NCI-H1436 (cell line): Measurements from ENCODE around the gene APCDD1L.

Source experiments
- DNase-seq: peaks from one replicate; lab custom pipeline; 2025; lab: John Stamatoyannopoulos, UW

APCDD1L gene

DNA sequence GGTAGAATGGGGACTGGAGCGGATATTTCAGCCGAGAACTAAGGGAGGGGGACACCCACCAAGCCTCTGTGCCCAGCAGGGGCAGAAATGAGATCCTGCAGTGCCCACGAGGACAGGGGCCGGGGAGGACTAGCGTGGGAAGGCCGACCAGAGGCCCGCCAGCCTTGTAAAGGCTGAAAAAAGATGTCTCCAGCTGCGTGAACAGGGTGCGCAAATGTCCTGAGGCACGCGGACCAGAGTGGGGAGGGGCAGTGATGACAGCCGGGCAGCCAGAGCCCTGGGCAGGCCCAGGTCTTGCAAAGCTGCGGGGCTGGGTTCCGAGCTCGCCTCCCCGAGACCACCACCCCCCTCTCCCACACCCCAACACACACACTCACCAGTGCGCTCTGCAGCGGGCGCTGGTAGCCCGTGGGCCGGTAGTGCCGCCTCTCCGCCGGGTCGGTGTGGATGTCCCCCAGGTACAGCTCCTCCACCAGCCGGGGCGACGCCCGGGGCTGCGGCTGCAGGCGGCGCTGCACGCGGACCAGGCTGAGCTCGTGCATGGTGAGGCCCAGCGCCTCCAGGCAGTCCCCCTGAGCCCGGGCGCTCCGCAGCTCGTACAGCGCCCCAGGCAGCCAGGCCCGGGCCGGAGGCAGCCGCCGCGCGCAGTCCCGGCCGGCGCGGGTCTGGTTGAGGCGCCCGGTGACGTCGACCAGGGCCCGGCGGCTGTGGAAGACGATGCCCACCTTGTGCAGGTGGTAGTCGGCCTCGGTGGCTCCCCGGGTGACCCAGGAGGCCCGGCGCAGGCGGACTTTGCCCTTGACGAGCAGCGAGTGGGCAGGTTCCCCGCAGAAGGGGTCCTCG lies 48.2 kb downstream of the APCDD1L start:
- no peak for DNase-seq

DNA sequence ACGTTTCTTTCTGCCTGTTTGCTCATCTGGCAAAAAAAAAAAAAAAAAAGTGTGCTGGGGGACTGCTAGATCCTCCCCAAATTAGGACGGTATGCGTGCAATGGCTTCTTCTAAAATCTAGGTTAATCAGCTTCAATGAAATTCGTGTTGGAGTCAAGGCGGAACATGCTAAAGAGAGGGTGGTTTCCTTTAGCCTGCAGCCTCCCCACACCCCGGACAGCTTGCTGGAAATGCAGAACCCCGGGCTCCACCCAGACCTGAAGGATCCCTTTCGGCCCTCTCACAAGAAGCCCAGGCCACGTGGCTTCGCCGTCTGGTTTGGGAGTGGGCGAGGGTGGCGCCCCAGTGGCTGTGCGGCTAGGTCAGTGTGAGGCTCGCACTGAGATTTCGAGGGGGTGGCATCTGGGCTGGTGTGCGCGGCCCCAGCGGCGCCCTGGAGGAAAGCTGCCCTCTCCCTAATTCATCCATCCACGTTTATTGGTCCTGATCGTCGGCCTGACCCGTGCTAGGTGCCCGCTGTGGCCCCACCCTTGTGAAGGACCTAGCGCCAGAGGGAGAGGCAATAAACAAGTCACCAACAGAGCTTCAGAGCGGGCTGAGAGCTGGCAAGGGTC lies 49.0 kb downstream of the APCDD1L start:
- DNase-seq, result no peak

DNA sequence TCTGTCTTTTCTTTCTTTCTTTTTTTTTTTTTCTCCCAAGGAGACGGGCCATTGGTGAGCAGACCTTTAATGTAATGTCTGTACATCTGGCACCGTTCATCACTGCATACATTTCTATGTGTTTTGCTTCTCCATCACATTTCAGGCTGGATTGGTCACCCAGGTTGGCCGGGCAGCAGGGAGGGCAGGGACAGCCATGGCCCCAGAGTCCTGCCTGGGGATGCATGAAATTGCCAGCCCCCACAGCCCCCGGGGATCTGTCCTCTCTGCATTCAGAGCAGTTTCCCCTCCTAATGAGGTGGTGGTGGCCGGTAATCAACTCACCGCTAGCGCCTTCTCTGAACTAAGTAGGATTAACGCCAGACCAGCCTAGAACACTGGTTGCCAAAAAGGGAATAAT lies 50.4 kb downstream of the APCDD1L start:
- no peak for DNase-seq

DNA sequence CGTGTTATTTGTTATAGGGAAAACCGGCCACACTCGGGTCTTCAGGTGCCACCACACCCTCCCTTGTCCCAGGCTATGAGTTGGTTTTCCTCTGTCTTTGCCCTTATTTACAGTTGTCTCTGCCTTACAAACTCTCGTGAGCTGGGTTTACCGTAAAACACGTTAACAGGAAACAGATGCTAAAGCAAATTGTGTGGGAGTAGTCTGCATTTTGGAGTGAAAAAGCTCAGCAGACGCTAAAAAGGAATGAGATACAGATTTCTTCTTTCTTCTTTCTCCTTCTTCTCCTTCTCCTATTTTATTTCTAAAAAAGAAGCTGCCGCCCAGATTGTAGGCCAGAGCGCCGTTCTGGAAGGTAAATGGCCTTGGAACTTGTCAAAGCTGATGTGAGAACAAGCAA lies 51.9 kb downstream of the APCDD1L start:
- DNase-seq, result no peak

DNA sequence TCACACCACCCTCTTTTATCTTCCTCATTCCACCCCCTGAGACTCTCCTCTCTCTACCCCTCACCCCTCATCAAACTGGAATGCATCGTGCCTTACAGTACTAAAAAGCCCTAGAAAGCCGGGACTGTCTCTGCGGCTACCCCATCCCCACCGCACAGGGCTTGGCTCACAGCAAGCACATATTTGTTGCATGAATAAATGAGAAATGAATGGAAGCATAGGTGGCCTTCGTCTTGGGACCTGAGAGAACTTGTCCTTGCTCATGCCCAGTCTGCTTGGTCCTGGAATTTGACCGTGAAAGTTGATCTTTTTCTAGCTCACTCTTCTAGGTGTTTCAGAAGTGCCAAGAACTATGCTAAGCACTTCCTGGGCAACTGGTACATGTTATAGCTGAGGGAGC lies 53.3 kb downstream of the APCDD1L start:
- no peak for DNase-seq

DNA sequence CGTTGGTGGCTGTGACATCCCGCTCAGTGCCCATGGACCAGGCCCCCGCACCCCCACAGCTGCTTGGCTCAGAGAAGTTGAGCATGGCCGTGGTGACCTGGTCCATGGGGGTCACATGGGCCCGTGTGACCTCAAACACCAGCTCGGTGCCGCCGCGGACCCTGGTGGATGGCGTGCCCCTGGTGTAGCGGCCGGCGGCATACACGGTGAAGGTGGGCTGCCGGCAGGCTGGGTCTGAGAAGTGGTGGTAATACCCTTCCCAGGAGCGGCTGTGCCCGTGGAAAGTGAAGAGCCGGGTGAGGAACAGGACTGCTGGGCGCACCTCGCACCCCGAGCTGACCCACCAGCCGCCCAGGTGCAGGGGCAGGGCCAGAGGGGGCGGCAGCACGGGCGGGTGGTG lies 54.1 kb downstream of the APCDD1L start:
- no peak for DNase-seq

DNA sequence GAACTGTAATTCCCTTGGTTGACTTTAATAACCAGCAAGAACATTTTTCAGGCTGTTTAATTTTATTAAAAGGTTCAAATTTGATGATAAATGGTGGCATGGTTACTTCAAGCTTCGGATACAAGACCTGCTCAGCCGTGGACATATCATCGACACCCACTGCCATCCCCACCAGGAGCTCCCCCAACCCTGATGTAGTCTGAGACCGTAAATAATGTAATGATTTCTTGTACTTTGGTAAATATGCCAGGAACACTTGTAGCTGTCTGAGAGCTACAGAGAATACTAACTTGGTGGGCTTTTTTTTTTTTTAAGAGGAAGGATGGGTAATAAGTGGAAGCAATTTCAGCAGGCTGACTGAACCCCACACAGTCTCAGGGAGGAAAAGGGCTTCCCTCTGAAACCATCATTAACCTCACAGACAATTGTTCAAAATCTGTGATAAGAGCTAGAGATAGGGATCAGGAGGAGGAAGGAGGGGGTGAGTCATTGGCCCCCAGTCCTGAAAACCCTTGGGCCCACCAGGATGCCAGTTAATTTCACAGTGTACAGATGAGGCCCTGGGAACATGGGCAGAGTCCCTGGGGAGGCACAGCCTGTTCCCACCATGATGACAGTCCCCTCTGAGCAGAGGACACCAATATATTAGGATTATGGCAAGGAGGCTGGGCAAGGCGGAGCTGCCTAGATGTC lies 56.0 kb downstream of the APCDD1L start:
- DNase-seq, result no peak

DNA sequence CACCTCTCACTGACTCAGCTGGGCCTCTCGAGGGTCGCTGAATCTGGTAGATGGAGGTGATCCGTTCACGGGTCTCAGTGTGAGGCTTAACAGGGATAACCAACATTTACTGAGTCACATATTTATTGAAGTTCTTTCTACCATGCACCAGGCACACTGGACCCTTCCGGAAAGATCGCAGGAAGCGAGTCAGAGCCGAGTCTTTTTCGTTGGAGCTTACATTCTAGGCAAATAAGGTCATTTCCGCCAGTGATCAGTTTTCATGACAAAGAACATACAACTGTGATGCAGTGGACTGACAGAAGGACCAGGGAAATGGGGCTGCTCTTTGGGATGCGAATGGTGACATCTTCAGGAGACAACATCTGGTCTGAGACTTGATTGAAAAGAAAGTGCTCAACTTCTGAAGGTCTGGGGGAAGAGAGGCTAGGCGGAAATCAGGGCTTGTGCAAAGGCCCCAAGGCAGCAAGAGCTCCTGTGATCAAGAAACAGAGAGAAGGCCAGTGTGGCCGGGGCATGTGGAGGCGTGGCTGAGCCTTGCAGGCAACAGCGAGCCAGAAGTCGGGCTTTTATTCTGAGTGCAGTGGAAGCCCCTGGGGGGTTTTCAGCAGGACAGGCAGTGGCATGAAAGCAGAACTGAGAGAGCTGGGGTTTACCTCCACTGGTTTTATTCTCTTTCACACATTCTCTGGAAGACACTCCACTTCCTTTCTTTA lies 56.7 kb downstream of the APCDD1L start:
- DNase-seq, result no peak

DNA sequence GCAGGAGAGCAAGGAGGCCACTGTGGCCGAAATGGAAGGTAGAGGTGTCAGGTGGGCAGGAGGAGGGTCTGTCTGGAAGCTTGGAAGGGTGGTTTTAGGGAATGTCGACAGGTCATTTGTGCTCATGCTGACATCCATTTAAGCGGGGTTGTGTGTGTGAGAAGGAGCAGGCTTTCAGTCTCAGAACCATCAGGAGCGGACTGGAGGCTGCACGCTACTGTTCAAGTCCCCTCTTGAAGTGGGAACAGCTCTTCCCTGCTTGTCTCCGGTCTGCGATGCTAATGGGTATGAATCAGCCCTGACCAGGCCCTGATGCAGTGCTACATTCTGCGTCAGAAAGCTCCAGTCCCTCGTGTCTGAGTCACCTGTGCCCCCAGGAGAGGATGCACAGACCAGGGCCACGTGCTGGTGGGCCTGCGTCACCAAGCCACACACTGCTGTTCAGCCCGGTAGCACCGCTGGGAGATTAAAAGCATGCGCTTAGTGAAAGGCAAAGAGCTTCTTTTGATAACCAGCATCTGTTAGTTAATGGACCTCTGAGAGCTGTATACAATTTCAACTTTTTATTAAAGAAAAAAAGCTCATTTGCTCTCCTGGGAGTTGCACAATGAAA lies 58.0 kb downstream of the APCDD1L start:
- peak; percentile 77 for DNase-seq

DNA sequence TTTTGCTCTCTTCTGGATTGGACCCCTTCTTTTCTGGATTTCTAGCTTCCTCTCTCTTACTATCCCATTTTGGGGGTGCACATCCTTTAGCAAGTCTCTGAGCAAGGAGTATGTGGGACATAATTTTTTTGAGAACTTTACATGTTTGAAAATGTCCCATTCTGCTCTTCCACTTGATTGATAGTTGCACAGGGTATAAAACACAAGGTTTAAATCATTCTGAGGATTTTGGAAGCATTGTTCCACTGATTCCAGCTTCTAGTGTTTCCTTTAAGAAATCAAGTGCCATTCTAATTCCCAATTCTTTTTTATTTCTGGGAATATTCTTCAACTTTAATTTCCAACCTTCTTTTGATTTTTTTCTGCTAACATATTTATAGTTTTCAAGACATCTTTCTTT lies 60.7 kb downstream of the APCDD1L start:
- DNase-seq, result no peak

DNA sequence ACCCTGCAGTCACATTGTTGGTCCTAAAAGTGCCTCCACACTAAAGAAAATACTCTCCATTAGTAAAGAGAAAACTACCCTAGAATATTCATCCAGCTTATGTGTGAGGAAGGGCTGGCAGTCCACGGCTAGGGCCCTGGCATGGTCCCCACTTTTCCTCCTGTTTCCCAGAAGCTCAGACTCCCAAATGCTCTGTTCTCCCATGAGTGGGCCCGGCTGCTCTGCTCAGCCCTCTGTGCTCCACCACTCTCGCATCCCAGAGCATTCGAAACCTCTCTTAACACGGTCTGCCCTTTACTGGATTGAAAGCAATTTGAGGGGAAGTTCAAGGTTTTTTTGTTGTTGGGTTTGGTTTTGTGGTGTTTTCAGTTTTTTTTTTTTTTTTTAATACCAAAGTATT lies 61.8 kb downstream of the APCDD1L start:
- DNase-seq, result no peak

DNA sequence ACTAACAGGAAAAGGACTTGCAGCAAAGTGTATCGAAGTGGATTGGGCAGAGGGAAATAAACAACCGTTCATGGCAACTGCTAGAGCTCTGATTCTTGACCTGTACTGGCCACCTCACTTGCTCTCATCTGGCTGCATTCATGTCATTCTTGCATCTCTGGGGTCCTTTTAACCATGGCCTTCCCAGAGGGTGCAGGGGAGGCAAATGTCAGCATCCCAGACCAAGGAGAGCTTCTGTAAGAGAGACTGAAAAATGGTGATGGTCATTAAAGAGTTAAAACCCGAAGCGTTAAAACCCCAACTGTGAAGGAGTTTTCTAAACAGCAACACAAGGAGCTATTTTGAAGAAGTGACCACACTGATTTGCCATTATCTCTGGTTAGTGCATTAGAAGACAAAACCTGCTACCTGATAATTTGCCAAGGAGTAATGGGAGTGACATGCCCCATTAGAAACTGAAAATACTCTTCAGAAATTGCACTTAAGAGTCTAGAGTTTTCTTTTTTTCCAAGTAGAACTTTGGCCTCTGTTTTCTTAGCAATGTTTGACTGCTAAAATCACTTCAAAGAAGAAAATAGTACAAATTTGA lies 62.4 kb downstream of the APCDD1L start:
- DNase-seq, result no peak

DNA sequence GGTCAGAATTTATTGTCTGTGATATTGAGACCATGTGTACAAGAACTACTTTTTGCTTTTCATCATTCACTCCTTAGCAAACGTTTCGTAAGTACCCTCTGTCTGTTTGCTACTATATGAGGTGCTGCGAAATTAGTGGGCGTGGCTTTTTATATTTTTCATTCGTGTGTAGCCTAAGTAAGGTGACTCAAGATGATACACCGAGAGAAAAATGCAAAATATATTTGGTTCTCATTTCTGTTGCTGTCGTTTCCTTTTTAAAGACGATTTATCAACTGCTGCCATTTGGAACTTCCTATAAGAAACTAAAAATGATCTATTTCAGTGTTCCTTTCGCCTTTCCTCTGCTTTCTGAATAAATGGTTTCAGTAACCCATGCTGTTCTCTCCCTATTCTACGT lies 64.9 kb downstream of the APCDD1L start:
- no peak for DNase-seq

DNA sequence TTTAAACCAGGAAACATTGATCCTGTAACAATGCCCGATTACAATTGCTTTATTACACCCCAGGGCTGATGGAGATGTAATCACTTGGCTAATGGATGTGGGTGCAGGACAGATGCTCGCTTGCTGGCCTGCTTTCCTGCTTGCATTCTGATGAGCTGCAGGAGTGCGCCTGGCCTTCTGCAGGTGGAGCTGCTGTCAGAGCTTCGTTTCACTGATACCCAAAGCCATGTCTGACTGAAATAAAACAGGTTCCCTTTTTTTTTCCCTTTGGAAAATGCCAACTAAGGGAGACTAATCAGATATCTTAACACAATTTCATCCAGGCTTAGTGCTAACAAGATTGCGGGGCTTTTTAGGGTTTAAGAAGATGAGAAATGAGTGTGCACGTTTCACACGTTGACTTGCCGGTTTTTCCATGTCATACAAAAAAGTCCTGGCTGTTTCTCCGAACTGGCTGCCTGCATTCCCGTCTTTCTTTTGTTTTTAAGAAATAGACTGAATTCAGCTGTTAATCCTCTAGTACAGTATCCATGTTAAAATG lies 65.4 kb downstream of the APCDD1L start:
- no peak for DNase-seq

DNA sequence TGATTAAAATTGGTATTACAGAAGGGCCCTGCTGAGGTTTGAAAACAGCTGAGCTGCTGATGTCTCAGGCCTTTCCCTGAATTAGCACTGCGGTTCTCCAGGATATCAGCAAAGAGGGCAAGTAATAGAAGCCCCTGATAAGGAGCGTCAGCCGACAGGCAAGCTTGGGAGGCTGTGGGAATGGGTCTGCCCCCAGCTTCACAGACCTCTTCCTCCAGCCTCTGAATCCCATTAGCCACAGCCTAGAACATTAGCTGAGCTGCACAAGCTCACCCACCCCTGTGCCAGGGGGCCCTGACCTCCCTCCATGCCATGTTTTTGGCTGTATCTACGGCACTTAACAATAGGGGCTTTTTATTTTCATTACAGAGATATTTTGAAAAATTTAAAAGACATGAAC lies 66.2 kb downstream of the APCDD1L start:
- DNase-seq, result no peak

DNA sequence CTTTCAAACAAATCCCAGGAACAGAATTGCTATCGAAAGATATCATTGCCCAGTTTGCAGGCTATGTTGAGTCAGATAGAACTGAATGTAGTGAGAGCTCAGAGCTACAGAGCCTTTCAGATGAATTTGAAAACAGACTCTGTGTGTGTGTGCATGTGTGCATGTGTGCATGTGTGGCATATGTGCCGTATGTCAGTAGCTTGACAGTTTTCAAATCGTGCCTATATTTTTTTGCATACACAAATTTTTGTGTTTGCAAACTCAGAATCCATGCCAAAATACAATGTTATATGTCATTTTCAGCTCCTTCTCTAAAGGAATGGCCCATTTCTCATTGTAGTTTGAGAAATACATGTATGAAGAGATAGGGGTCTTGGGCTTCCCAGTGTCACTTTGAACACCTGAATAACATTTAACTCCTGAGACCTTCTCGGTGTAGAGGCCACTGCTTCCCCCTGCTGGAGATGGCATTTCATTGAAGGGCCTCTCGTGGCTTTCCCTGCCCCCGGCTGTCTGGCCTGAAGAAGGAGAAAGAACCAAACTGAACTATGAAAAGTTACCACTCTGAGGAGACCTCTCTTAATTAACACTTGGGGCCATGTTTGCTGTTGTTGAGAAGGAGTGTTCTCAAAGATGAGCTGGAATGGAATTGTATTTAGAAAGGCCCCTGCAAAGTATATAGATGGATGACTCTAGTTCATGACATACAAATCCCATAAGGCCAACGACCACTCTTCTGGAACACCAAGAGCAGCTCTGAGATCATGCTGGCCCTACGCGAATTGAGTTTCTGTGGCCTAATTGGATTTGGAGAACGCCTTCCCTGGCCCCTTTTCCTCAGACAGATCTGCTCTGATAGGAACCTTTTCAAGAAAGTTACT lies 67.4 kb downstream of the APCDD1L start:
- peak; percentile 20 for DNase-seq

DNA sequence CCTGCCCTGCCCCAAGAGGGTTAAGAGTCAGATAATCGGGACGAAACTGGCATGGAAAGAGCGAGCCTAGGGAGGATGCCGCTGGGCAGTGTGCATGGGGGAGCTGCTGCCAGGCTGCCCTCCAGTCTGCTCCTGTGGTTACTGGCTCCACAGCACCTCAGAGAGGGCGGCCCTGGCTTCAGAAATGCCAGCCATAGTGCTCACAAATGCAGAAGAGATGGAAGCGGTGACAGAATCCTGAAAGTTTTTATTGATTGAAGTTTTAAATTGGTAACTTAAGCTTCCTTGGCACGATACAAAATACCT lies 68.3 kb downstream of the APCDD1L start:
- no peak for DNase-seq

DNA sequence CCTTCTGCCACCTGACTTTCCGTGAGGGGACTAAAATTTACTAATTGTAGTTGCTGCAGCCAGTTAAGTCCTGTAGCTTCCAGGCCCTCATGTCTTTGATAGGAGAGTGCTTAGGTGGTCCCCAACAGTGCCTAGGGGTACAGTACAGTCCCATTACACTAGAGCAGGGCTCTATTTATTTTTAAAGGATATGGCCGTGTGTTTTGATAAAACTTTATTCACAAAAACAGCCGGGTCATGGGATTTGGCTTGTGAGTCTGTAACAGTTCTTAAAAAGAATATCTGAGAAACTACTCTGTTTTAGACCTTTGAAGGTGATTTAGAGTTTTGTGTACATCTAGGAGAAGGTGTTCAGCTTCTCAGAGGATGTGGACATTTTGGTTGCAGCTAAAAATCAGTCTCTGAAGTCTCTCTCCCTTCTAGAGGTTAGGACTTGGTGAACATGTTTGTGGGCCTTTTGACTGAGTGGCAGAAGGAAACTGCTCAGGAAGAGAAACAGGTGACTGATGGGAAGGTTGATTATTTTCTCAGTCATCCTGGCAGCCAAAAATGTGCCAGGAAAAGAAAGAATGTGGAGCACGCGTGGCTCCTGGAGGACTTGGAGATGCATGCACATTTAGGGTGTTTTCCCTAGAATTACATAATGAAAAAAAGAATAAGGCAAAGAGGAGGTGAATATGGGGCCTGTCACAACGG lies 68.8 kb downstream of the APCDD1L start:
- DNase-seq, result no peak

DNA sequence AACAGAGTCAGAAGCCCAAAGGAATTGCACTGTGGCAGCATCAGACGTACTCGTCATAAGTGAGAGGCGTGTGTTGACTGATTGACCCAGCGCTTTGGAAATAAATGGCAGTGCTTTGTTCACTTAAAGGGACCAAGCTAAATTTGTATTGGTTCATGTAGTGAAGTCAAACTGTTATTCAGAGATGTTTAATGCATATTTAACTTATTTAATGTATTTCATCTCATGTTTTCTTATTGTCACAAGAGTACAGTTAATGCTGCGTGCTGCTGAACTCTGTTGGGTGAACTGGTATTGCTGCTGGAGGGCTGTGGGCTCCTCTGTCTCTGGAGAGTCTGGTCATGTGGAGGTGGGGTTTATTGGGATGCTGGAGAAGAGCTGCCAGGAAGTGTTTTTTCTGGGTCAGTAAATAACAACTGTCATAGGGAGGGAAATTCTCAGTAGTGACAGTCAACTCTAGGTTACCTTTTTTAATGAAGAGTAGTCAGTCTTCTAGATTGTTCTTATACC lies 70.4 kb downstream of the APCDD1L start:
- DNase-seq, result no peak

DNA sequence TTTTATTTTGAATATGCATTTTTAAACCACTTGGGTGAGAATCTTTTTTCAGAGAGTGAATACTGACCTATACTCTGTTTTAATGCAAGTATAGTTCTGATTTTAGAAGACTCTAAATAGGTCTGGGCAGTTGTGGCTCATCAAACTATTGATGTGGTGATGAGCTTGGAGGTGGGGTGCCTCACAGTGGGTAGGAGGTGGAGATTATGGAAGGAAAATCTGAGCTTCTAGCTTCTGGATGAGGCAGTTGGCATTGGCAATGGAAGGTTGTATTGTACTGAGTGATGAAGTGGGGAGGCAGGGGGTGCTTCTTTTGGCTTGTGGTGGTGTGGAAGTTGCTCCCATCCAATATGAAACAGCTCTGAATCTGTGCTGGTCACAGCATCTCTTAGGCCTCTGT lies 73.5 kb downstream of the APCDD1L start:
- DNase-seq, result no peak
